GM19467 (cell line): Measurements from ENCODE around the gene TBC1D2.

Experiments used
- ATAC-seq: cut with Tn5 transposase; IDR thresholded peaks from one replicate; pipeline ENCODE4 v1.9.1; 2021; ENCODE audit warnings: mild to moderate bottlenecking, moderate library complexity; ENCODE audit not compliant: unreplicated experiment

TBC1D2 gene

DNA sequence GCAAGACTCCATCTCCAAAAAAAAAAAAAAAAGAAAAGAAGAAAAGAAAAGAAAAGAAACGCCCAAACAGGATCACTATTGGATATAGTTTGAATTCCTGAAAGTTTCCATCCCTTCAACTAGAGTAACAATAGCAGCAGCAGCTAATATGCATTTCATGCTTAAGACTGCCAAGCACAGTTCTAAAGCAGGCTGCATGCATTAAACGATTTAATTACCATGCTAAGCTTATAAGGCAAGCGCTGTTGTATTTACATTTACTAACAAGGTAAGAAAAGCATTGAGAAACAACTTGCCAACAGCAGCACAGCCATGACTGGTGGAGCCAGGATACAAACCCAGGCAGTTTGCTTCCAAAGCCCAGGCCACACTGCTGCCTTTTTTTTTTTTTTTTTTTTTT lies 13.0 kb downstream of the TBC1D2 start:
- ATAC-seq: no peak

DNA sequence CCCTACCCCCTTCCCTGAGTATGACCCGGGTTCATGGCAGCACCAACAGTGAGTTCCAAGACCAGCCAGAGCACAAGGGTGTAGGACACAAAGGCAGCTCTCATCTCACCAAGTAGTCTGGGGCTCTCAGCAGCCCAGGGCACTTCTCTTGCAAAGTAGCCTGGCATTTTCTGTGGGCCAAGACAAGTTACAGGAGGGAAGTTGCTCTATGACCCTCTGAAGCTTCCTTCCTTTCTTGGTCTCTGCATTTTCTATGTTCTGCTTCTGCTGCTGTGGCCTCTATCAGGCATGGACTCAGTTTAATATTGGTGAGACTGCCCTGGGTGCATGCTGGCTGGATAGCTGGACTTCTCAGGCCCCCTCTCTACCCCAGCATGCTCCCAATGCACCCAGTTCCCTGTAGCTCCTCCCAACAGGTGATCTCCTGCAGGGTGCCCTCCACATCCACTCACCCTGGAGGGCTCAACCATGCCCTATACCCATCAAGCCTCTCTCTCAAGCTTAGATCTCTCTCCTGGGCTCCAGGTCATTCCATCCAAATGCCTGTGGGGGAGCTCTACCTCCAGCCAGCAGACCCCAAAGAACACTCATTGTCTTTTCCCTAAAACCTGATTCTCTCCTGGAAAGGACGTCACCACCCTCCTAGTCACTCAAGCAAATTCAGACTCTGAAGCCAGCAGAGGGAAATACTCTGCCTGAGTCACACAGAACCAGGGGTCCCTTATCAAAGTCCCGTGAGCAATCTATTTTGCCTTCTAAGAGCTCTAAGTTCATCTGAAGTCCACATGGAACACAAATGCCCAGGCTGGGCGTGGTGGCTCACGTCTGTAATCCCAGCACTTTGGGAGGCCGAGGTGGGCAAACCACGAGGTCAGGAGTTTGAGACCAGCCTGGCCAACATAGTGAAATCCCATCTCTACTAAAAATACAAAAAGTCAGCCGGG lies 13.8 kb downstream of the TBC1D2 start:
- ATAC-seq: no peak

DNA sequence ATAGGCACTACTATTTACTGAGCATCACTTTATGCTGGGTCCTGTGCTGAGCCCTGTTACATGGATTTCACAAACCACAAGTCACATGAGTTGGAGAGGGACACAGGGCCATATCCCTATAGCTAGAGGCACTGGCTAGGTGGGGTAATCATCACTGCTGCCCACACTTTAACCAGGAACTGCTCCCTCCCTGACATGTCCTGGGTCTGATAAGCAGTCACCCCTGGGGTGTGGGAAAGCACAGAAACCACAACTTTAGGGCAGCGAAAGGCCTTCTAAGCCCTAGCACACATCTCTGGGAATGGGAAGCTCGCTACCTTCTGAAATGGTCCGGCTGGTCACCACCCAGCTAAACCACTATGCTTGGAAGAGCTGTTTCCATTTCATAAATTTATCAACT lies 15.0 kb downstream of the TBC1D2 start:
- no peak for ATAC-seq

DNA sequence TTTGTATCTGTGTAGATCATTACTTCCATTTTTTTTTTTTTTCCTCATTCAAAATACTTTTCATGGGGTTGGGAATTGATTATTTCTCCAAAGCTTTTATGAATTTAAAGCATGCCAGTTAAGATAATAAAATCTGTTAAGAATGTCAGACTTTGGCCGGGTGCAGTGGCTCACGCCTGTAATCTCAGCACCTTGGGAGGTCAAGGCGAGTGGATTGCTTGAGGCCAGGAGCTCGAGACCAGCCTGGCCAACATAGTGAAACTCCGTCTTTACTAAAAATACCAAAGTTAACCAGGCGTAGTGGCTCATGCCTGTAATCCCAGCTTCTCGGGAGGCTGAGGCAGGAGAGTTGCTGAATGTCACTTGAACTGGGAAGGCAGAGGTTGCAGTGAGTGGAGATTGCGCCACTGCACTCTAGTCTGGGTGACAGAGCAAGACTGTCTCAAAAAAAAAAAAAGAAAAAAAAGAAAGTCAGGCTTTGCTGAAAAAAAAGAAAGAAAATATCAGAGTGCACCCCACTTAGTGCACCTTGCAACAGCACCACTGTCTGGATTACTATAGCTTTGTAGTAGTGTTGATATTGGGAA lies 18.5 kb downstream of the TBC1D2 start:
- no peak for ATAC-seq

DNA sequence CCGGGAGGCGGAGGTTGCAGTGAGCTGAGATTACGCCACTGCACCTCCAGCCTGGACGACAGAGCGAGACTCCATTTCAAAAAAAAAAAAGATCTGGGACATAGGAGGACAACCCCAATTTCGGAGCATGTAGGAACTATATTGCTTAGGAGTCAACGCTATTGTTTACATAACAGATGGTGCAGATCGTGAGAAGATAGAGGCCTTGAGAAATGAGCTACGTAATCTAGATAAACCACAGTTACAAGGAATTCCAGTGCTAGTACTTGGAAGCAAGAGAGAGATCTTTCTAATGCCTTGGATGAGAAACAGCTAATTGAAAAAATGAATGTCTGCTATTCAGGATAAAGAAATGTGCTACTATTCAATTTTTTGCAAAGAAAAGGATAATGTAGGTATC lies 20.3 kb downstream of the TBC1D2 start:
- no peak for ATAC-seq

DNA sequence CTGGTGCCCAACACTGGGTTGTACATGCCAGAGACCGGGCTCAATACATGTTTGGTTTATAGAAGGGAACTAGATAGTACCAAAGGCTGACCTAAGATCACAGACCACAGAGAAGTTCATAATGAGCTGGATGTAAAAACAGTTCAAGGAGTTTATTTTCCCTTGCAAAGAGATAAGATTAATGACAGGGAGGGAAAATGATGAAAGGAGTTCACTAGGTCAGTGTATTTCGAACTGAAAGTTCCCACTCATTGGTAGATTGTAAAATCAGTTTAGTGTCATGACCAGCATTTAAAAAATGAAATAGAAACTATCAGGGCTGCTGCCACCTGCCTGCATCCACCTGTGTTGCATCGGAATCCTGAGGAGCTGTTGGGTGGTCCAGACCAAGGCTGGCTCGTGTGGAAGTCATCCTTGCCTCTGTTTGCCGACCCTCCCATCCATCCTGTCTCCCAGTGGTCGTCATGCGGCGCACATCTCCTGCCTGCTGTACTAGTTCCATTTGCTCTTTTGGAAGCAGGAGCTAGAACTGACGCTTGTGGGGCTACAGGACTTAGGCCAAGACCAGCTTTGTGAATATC lies 21.1 kb downstream of the TBC1D2 start:
- no peak for ATAC-seq

DNA sequence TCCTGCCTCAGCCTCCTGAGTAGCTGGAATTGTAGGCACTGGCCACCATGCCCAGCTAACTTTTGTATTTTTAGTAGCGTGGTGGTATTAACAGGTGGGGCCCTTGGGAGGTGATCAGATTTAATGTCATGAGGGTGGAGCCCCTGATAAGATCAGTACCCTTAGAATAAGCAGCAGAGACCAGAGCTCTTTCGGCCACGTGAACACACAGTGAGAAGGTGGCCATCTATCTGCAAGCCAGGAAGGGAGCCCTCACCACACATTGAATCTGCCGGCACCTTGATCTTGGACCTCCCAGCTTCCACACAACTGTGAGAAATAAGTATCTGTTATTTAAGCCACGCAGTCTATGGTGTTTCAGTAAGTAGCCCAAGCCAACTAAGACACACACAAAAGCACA lies 22.5 kb downstream of the TBC1D2 start:
- no peak for ATAC-seq

DNA sequence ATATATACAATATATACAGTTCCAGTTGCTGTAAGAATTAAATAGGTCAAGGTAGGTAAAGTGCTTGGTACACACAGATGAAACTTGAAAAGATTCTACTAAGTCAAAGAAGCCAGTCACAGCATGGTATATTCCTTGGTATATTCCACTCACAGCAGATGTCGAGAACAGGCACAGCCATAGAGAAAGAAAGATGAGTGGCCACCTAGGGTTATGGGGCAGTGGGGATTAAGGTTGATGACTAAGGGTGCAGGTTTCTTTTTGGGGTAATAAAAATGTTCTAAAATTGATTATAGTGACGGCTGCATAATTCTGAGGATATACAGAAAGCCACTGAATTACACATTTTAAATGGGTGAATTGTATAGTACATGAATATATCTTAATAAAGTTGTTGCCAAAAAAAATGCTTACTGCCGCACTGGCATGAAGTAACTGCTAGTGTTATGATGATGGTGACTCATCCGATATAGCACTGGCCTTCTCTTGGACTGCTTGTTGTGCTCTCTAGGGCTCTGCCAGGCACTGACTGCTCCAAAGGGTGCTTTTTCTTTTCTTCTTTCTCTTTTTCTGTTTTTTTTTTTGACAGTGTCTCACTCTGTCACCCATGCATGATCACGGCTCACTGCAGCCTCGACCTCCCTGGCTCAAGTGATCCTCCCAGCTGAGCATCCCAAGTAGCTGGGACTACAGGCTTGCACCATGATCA lies 23.5 kb downstream of the TBC1D2 start:
- no peak for ATAC-seq

DNA sequence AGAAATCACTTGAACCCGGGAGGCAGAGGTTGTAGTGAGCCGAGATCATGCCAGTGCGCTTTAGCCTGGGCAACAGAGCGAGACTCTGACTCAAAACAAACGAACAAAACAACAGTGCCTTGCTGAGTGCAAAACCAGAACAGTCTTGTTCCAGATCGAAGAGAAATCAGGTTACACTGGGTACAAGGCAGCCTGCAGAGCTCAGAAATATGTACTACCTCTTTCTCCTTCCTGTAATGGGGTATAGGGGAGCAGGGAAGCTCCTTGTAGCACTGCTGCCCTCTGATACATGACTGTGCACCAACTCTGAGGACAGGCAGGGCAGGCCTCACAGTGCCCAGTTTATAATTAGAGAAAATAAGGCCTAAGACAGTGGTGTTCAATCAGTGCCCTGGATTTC lies 24.7 kb downstream of the TBC1D2 start:
- ATAC-seq: no peak

DNA sequence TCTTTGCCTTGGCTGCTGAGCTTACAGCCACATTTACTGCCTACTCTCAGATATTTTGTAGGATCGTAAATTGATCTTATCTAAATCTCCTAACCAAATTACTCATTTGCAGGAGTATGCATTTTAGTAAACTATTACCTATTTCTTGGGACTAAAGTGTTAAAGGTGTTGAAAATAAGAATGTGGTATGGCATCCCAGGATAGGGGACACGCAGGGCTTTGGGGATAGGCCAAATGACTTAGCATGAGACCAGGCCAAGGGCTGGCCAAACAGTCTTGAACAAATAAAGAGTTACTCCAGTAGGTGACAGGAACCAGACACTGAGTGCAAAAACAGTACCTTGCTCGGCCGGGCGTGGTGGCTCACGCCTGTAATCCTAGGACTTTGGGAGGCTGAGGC lies 25.1 kb downstream of the TBC1D2 start:
- no peak for ATAC-seq

DNA sequence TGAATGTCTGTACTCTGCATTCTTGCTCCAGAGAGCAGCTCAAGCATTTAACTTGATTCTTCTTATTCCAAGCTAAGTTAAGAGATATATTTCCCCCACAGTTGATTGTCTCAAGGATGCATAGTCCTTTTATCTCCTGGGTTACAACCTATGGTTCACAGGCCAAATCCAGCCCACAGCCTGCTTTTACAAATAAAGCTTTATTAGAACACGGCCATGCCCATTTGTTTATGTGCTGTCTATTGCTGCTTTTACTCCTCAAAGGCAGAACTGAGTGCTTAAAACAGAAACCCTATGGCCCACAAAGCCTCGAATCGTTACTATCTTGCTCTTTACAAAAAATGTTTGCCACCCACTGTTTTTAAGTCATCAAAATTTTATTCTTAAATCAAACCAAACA lies 25.8 kb downstream of the TBC1D2 start:
- no peak for ATAC-seq

DNA sequence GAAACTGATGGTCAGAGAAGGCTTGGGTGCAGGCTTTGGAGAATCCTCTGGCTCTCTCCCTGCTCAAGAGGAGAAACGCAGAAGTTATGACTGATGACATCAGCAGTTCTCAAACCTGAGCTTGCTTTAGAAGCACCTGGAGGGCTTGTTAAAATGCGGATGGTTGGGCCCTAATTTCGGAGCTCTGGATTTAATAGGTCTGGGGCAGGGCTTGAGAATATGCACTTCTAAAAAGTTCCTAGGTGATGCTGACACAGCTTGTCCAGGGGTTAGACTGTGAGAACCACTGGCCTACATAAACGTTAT lies 26.4 kb downstream of the TBC1D2 start:
- ATAC-seq: no peak

DNA sequence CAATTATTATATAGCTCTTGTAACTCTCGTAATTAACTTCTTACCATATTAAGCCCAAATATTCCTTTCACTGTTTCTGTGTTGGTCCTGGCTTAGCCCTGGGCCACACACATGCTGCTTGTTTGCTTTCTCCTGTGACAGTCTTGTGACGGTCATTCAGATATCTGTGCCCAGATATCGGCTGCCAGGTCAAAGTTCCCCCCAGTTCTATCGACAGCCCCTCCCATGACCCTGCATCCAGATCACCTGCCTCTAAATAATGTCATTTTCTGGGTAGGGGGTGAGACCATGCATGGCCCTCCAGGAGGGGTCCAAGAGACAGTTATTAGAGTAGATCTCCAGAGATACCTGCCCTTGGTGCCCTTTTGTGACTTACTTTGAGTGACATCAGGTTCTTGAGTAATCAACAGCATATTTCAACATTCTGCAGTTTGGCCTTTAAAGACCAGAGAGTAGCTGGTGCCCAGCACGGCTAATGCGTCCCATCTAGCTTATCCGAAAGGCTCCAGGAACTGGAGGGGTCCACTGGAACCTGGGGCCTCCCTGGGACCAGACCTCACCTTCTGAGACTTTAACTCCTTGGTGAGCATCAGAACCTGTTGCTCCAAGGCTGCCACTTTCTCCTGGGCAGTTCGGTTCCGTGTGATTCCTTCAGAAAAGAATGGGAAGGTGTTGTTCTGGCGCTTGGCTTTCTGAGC lies 26.9 kb downstream of the TBC1D2 start:
- ATAC-seq: no peak

DNA sequence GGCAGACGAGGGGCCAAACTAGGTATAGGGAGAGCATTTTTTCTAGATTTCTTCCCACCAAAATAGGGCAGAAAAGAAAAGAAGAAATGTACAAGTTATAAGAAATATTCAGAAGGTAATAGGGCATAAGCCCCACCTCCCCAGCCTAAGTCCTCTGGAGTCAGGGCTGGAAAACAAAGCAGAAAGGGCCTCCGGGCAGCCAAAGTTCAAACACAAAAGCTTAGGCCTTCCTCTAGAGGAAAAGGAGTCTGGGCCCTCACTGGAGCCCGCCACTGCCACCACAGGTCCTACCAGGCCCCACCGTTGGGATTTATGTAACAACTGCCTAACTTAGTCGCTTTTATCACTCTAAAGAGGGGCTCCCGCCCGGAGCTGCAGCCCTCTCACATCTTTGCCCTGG lies 27.6 kb downstream of the TBC1D2 start:
- ATAC-seq: no peak

DNA sequence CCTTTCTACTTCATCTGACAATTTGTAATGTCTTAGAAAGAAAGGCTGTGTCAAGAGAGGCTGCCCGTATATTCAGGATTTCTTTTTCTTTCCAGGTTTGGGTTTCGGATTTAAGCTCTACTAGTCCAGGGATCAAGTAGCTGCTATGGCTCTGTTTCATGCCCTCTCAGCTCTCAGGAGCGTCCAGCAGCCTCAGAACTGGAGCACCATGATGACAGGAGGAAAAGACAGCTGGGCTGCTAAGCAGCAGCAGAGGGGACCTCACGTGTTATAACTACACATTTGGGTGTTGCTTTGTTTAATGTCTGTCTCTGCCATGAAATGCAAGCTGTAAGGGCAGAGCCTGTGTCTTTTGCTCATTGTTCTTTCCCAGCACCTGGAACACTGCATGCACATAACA lies 28.5 kb downstream of the TBC1D2 start:
- ATAC-seq: no peak

DNA sequence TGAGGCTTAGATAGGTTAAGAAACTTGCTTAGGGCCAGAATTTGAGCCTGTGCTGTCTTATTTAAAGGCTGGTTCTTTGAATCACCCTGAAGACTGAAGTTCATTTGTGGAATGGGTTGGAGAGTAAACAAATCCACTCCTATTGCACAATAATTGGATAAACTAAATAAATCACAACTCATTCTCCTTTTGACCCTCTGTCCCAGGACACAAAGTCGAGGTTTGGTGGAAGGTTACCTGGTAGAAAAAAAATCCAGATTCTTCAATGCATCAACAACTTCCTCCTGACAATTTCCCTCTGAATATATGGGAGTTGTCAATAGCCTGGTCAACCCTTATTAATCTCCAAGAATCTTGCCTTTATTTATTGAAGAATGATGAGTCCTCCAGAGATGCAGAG lies 28.9 kb downstream of the TBC1D2 start:
- ATAC-seq: no peak

DNA sequence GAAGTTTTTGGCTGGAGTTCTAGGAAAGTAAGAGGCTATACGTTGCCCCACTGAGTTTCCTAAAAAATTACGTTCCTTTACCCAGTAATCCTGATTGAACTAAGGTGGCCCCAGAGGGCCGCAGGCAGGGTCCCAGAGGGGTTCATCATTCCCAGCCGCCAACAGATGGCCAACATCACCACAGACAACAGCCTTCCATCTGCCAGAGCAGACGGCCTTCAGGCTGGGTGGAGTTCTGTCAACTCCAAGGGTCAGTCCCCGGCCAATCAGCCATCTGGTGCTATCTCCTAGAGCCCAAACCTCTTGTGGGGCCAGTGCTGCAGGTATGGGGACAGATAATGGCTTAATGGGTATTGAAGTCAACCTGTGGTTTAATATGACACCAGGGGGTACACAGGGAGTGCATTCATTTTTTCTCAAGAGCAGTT lies 30.4 kb downstream of the TBC1D2 start:
- no peak for ATAC-seq

DNA sequence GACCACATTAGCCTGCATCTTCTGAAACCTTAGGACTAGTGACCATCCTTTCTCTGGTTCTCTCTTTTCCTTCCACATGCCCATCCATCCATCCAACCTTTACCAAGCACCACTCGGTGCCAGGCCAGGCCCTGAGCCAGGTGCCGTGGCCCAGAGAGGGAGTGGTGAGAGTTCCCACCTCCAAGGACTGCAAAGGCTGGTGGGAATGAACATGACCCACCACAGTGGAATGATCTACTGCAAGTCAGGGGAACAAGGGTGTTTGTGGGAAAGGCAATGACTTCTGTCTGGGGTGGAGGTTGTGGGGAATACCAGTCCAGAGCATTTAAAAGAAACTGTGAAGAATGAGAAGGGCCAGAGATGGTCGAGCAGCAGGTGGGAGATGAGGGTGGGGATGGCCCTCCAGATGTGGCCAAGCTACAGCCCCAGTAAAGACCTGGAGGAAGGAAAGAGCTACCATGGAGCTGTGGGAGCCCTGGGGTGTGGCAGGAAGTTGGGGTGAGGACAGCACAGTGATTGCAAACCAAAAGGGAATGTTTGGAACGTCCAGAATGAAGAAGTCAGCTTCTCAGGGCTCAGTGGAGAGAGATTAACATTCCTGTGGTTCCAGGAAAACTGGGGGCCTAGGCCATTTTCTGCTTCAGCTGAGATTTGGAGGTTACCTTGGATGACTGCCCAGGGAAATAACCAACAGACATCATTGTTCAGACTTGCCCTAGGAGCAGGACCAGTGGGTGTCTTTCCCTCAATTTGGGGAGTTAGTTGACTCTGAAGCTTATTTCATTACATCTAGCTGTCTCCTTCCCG lies 32.4 kb downstream of the TBC1D2 start:
- ATAC-seq: no peak

DNA sequence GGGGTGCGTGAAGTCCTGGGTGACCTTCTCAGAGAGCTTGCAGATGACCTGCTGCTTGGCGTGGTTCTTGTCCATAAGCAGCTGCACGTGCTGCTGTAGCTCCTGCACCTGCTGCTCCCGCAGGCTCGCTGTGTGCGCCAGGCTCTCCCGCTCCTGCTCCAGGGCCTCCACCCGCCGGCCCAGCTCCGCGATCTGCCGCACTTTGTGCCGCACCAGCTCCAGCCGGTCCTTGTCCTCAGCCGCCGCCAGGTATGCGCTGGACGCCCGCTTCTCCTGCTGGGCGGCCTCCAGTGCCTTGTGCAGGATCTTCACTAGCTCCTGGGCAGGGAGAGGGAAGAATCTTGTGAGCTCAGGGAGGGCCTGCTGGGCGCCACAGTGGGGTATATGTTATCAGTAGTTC lies 34.5 kb downstream of the TBC1D2 start:
- no peak for ATAC-seq

DNA sequence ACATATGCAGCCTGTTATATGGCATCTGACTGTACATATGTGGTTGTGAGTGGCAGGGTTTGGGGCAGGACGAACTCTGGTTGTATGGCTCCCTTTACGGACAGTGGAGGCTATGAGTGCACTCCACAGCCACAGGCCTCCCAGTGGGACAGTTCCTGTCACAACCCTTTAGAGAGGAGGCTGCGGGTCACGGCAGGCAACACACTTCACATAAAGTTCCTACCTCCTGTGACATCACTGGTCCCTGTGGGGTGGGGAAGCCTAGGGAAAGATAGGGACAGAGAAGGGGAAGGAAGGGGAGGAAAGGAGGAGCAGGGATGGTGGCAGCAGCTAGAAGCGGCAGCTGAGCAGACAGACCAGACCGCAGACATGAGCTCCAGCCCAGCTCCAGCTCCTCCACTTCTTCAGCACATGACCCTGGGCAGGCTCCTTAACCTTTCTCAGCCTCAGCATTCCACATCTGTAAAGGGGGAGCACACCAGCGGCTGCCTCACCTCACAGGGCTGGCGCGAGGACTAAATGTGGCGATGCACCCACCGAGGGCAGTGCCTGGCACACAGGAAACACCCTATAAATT lies 35.6 kb downstream of the TBC1D2 start:
- ATAC-seq: no peak
